ENCODE data around the gene ZNF521.

- TF ChIP-seq EZH2phosphoT487 (conservative IDR thresholded peaks at IDR 0.05; ENCODE audit: low read length), result no peak
- TF ChIP-seq, protein P1, sequence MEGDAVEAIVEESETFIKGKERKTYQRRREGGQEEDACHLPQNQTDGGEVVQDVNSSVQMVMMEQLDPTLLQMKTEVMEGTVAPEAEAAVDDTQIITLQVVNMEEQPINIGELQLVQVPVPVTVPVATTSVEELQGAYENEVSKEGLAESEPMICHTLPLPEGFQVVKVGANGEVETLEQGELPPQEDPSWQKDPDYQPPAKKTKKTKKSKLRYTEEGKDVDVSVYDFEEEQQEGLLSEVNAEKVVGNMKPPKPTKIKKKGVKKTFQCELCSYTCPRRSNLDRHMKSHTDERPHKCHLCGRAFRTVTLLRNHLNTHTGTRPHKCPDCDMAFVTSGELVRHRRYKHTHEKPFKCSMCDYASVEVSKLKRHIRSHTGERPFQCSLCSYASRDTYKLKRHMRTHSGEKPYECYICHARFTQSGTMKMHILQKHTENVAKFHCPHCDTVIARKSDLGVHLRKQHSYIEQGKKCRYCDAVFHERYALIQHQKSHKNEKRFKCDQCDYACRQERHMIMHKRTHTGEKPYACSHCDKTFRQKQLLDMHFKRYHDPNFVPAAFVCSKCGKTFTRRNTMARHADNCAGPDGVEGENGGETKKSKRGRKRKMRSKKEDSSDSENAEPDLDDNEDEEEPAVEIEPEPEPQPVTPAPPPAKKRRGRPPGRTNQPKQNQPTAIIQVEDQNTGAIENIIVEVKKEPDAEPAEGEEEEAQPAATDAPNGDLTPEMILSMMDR (IDR thresholded peaks at IDR 0.05; ENCODE audit: insufficient read depth, low read length, poor library complexity, severe bottlenecking), result no peak
Measured at GRCh38 chr18:25239151-25239550, 112.8 kb downstream of the ZNF521 start.

Data from SU-DHL-6 (cell line).